ENCODE results near the gene CTTNBP2. TPM values are rescaled to one million over a fixed set of nuclear protein-coding genes. Genes with fewer than 3 reads are reported as not detected.

Gene CTTNBP2
- total RNA-seq, 4 donors from 2014 or later: 6.8 to 15.4 (median 10.3) TPM

GRCh38 chr7:117667456-117667855, 205.8 kb downstream of the CTTNBP2 start:
- no peak for TF ChIP-seq CTCF (IDR thresholded peaks at IDR 0.05; ENCODE audit: low read depth)

GRCh38 chr7:117666689-117667088, 206.6 kb downstream of the CTTNBP2 start:
- no peak for TF ChIP-seq CTCF (IDR thresholded peaks at IDR 0.05; ENCODE audit: low read depth)

GRCh38 chr7:117666031-117666430, 207.2 kb downstream of the CTTNBP2 start:
- no peak for TF ChIP-seq CTCF (IDR thresholded peaks at IDR 0.05; ENCODE audit: low read depth)

GRCh38 chr7:117665368-117665767, 207.9 kb downstream of the CTTNBP2 start:
- TF ChIP-seq CTCF (IDR thresholded peaks at IDR 0.05; ENCODE audit: low read depth): no peak

- TF ChIP-seq CTCF (IDR thresholded peaks at IDR 0.05; ENCODE audit: low read depth): no peak
Observed at GRCh38 chr7:117664047-117664446, 209.2 kb downstream of the CTTNBP2 start.

GRCh38 chr7:117661328-117661727, 211.9 kb downstream of the CTTNBP2 start:
- TF ChIP-seq CTCF (IDR thresholded peaks at IDR 0.05; ENCODE audit: low read depth): no peak
